Stimulated activated naive CD4-positive, alpha-beta T cell treated with Interleukin-2 at 50 U/mL for 16 hours (primary cell): ENCODE data around the gene CPEB2.
"Not testable (repeated sequence)": the region's sequence is repeated elsewhere in the genome, so short reads cannot be mapped to it uniquely, and the experiment has no call there.

Experiments used
- DNase-seq: peaks from one replicate; lab custom pipeline; 2025; lab: John Stamatoyannopoulos, UW

CPEB2 gene

GRCh38 chr4:15043922-15044321 is 41.6 kb downstream of the CPEB2 start:
- DNase-seq: no peak

GRCh38 chr4:15054541-15054940 is 52.3 kb downstream of the CPEB2 start:
- no peak for DNase-seq

GRCh38 chr4:15060213-15060612 is 57.9 kb downstream of the CPEB2 start:
- no peak for DNase-seq

GRCh38 chr4:15063341-15063740 is 61.1 kb downstream of the CPEB2 start:
- no peak for DNase-seq

- DNase-seq: no peak
Observed at GRCh38 chr4:15065516-15065915, 63.2 kb downstream of the CPEB2 start.

GRCh38 chr4:15066140-15066539 is 63.9 kb downstream of the CPEB2 start:
- DNase-seq: no peak

- DNase-seq: no peak
Observed at GRCh38 chr4:15068298-15068697, 66.0 kb downstream of the CPEB2 start.

- DNase-seq: no peak
Observed at GRCh38 chr4:15075875-15076274, 73.6 kb downstream of the CPEB2 start.

- DNase-seq: no peak
Observed at GRCh38 chr4:15077969-15078368, 75.7 kb downstream of the CPEB2 start.

GRCh38 chr4:15078682-15079642 is 76.7 kb downstream of the CPEB2 start:
- no peak for DNase-seq

- DNase-seq: no peak
Observed at GRCh38 chr4:15084780-15085179, 82.5 kb downstream of the CPEB2 start.

- not testable (repeated sequence) for DNase-seq
Observed at GRCh38 chr4:15085762-15086161, 83.5 kb downstream of the CPEB2 start.

- DNase-seq: not testable (repeated sequence)
Observed at GRCh38 chr4:15086259-15086658, 84.0 kb downstream of the CPEB2 start.

- DNase-seq: no peak
Observed at GRCh38 chr4:15088394-15089035, 86.2 kb downstream of the CPEB2 start.

- DNase-seq: no peak
Observed at GRCh38 chr4:15089979-15090378, 87.7 kb downstream of the CPEB2 start.

- no peak for DNase-seq
Observed at GRCh38 chr4:15100380-15100779, 98.1 kb downstream of the CPEB2 start.

- no peak for DNase-seq
Observed at GRCh38 chr4:15100994-15101695, 98.9 kb downstream of the CPEB2 start.

GRCh38 chr4:15104825-15105224 is 102.5 kb downstream of the CPEB2 start:
- DNase-seq: no peak

GRCh38 chr4:15106399-15106798 is 104.1 kb downstream of the CPEB2 start:
- DNase-seq: no peak

GRCh38 chr4:15109600-15109999 is 107.3 kb downstream of the CPEB2 start:
- DNase-seq: no peak

- DNase-seq: no peak
Observed at GRCh38 chr4:15110120-15110571, 107.9 kb downstream of the CPEB2 start.

GRCh38 chr4:15116509-15117079 is 114.3 kb downstream of the CPEB2 start:
- no peak for DNase-seq
